Activated B cell treated with CpG ODN at 0.5 μM for 24 hours (primary cell): ENCODE measurements around the gene TLE5. TPM values are rescaled to one million over a fixed set of nuclear protein-coding genes. Genes with fewer than 3 reads are reported as not detected.

ENCODE experiments used
- ATAC-seq: fragments of 200-7000 bp; cut with Tn5 transposase; one replicate; pipeline ENCODE4 v1.10.0; 2021; ENCODE audit warnings: low read depth, mild to moderate bottlenecking, moderate library complexity
- CTCF ChIA-PET: fragments of 350-600 bp; sonication (Branson Sonifier 250); formaldehyde crosslinking; loops from one replicate; lab custom pipeline; 2021; ENCODE audit warnings: antibody characterized with exemption; lab: Charles Lee
- POLR2A ChIA-PET: fragments of 350-600 bp; sonication (Branson Sonifier 250); formaldehyde crosslinking; loops from one replicate; lab custom pipeline; 2021; ENCODE audit warnings: antibody characterized with exemption; lab: Charles Lee
- DNase-seq: peaks from one replicate; pipeline ENCODE4 v3.0.0; 2022
- H3K27ac Mint-ChIP-seq: one replicate; pipeline ENCODE4 v1.8.0; 2020; ENCODE audit warnings: mixed read lengths
- H3K27me3 Mint-ChIP-seq: one replicate; pipeline ENCODE4 v1.8.0; 2021; ENCODE audit warnings: mixed read lengths
- H3K36me3 Mint-ChIP-seq: one replicate; pipeline ENCODE4 v1.8.0; 2021; ENCODE audit warnings: low read depth, mixed read lengths
- H3K4me1 Mint-ChIP-seq: one replicate; pipeline ENCODE4 v1.8.0; 2021; ENCODE audit warnings: mixed read lengths
- H3K4me3 Mint-ChIP-seq: one replicate; pipeline ENCODE4 v1.8.0; 2020; ENCODE audit warnings: mild to moderate bottlenecking, mixed read lengths
- H3K9me3 Mint-ChIP-seq: one replicate; pipeline ENCODE4 v1.8.0; 2020; ENCODE audit warnings: mixed read lengths
- CTCF ChIP-seq: fragments of 200-600 bp; IDR thresholded peaks from one replicate; pipeline ENCODE4 v1.8.0; 2022; ENCODE audit warnings: antibody characterized with exemption, mild to moderate bottlenecking
- intact Hi-C: fragments of 100-400 bp; cut with micrococcal nuclease; formaldehyde crosslinking; loops from one replicate; pipeline ENCODE4 v1.15.1; 2024
- total RNA-seq: library from RNA; stranded (reverse); gene quantifications from 2 replicates; pipeline ENCODE4 v1.2.3, GENCODE V29; 2022

TLE5 gene
- 323 TPM in 2 replicates for total RNA-seq

DNA sequence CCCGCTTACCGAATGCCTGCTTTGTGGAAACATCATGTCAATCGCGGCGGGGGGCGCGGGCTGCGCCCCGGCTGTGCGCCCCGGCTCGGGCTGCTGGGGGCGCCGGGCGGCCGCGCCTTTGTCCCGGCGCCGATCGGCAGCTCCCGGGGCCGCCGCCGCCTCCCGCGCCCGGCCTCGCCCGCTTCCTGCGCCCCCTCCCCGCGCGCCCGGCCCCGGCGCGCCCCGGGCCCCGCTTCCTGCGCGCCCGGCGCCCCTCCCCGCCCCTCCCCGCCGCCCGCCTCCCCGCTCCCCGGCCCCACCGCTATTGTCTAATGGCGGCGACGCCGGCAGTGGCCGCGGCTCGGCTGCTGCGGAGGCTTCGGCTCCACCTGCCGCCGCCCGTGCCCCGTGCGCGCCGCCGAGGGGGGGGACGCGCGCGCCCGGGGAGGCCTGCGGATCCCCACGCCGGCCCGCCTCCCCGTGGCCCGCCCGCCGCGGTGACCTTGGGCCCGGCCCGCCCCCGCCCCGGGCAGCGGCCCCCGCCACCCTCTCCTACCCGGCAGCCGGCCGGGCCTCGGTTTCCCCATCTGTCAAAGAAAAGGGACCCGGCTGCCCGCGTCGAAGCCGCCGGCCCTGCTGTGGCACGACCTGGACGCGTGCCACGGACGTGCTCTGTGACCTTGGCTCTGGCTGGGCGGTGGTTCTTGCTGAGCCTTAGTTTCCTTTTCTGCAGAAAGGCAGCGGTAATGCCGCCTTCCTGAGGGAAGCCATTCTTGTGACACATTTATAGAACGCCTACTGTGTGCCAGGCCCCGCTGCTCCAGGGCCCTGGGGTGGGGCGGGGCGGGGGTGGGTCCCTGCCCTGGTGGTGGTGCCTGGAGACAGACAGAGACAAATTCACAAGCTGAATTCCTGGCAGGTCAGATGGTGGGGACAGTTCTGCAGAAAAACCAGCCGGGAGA lies at the start of gene TLE5:
TLE5 (minus strand) TSS at position 331 of the 941 bp plus-strand sequence; CDS start at position 36, 295 bp downstream.
- Mint-ChIP-seq H3K4me1 (peaks cover 65% of the 10 kb centered on the region), H3K36me3 (peaks cover 27% of the 10 kb centered on the region)
- POLR2A ChIA-PET: interaction anchor here (0.5 to 3.2 kb wide), 9 partner anchors 10 to 1769 kb away, joined by 4 to 28 read pairs (median 5); no protein-coding TSS in a partner anchor

GRCh38 chr19:3111586-3112247 lies 49.4 kb upstream of the TLE5 start:
- TF ChIP-seq CTCF: no peak
- CTCF ChIA-PET: no interaction called here
- ATAC-seq (no peak), DNase-seq (no peak)
- no peaks in the 10 kb centered on the region for H3K36me3 Mint-ChIP-seq
- no peaks in the 10 kb centered on the region for H3K27me3 Mint-ChIP-seq
- H3K4me3 Mint-ChIP-seq: no peak overlapping the region
- peaks cover 5% of the 10 kb centered on the region for H3K4me1 Mint-ChIP-seq
- no peak overlapping the region for H3K27ac Mint-ChIP-seq
- POLR2A ChIA-PET: no interaction called here
- H3K9me3 Mint-ChIP-seq: no peaks in the 10 kb centered on the region
- intact Hi-C loops: no loop called here

More for the DNA sequence above, at the start of gene TLE5:
- intact Hi-C loops: loop anchor here (5.0 kb wide), 2 partner anchors 110 to 115 kb away; partner anchors contain the start of gene S1PR4
- H3K27ac Mint-ChIP-seq: peak within 1 kb of the TSS; percentile 89
- H3K27me3 Mint-ChIP-seq: no peaks in the 10 kb centered on the region
- peak within 1 kb of the TSS; percentile 84 for H3K4me3 Mint-ChIP-seq
- no peak for TF ChIP-seq CTCF
- no peaks in the 10 kb centered on the region for H3K9me3 Mint-ChIP-seq
- ATAC-seq (peak; percentile 43), DNase-seq (peak; percentile 76)
- CTCF ChIA-PET: no interaction called here

DNA sequence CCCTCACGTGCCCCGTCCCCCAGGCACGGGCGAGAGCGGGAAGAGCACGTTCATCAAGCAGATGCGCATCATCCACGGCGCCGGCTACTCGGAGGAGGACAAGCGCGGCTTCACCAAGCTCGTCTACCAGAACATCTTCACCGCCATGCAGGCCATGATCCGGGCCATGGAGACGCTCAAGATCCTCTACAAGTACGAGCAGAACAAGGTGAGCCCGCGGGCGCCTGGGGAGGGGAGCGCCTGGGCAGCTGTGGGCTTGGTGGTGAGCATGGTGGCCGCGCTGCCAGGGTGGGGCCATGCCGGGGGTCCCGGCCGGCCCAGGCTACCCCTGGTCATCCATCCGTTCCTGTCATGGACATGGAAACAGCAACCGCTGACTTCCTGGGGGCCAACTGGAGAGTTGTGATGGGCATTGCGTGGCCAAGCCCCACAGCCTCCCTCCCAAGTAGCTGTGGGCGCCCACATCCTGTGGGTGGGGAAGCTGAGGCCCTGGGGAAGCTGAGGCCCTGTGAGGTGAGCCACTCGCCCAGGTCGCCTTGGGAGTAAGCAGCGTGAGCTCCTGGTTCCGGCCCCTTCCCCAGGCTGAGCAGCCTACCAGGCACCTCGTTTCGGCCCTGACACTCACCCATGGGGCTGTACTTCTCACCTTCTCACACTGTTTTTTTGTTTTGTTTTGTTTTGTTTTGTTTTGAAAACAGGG lies 48.0 kb upstream of the TLE5 start:
- ATAC-seq (no peak), DNase-seq (no peak)
- H3K9me3 Mint-ChIP-seq: no peaks in the 10 kb centered on the region
- H3K27ac Mint-ChIP-seq: no peak overlapping the region
- ChIA-PET CTCF (interaction anchor here (0.6 to 2.5 kb wide), 4 partner anchors 23 to 159 kb away, joined by 3 to 17 read pairs (median 4); no protein-coding TSS in a partner anchor), POLR2A (interaction anchor here (0.6 kb wide), 1 partner anchor 59 kb away, joined by 4 read pairs; no protein-coding TSS in a partner anchor)
- H3K36me3 Mint-ChIP-seq: no peaks in the 10 kb centered on the region
- H3K4me1 Mint-ChIP-seq: peaks cover 5% of the 10 kb centered on the region
- no peaks in the 10 kb centered on the region for H3K27me3 Mint-ChIP-seq
- TF ChIP-seq CTCF: no peak
- intact Hi-C loops: no loop called here
- H3K4me3 Mint-ChIP-seq: no peak overlapping the region

DNA sequence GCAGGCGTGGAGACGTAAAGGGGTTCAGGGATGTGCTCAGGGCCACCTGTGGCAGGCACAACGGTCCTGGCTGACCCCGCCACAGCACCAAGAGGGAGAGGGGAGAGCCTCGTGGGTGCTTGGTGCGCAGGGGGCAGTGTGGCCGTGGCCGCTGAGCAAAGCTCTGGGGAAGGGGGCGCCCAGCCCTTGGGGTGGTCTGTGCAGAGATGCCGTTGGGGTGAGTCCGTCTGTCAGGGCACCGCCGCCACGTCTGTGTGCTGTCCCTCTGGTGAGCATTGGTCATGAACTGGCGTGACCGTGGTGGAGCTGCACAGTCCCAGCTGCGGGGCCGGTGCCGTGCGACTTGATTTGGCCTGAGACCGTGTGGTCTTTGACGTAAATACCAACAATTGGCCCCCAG lies 47.2 kb upstream of the TLE5 start:
- POLR2A ChIA-PET: no interaction called here
- intact Hi-C loops: no loop called here

More for the DNA sequence above, 47.2 kb upstream of the TLE5 start:
- H3K9me3 Mint-ChIP-seq: no peaks in the 10 kb centered on the region
- no peak overlapping the region for H3K27ac Mint-ChIP-seq
- no peak for TF ChIP-seq CTCF
- ATAC-seq (no peak), DNase-seq (no peak)
- CTCF ChIA-PET: interaction anchor here (0.6 to 2.5 kb wide), 10 partner anchors 23 to 222 kb away, joined by 3 to 17 read pairs (median 4); no protein-coding TSS in a partner anchor
- H3K4me1 Mint-ChIP-seq: peaks cover 5% of the 10 kb centered on the region
- no peaks in the 10 kb centered on the region for H3K27me3 Mint-ChIP-seq
- no peaks in the 10 kb centered on the region for H3K36me3 Mint-ChIP-seq
- H3K4me3 Mint-ChIP-seq: no peak overlapping the region
